Stimulated activated CD8-positive, alpha-beta memory T cell treated with anti-CD3 and anti-CD28 coated beads, Interleukin-2, amount 100 ng/mL, for 48 hours (primary cell): ENCODE data around the gene BRD3OS.

Experiments
- DNase-seq, 2 donors: peaks; one replicate each; pipeline ENCODE4 v3.0.0-alpha.2; 2020; ENCODE audit warnings: low read depth in 2 of 2

The BRD3OS gene

GRCh38 chr9:134004881-134005280 lies 20.4 kb upstream of the BRD3OS start:
- no peak for DNase-seq

GRCh38 chr9:134005381-134005780 lies 19.9 kb upstream of the BRD3OS start:
- DNase-seq = no peak

- no peak for DNase-seq
Measured at GRCh38 chr9:134007150-134007549, 18.1 kb upstream of the BRD3OS start.

GRCh38 chr9:134007571-134007970 lies 17.7 kb upstream of the BRD3OS start:
- no peak for DNase-seq

GRCh38 chr9:134010310-134011173 lies 14.7 kb upstream of the BRD3OS start:
- DNase-seq = no peak

- DNase-seq = no peak
Measured at GRCh38 chr9:134011401-134011800, 13.9 kb upstream of the BRD3OS start.

- no peak for DNase-seq
Measured at GRCh38 chr9:134014946-134015345, 10.3 kb upstream of the BRD3OS start.

GRCh38 chr9:134024214-134024792 lies 978 bp upstream of the BRD3OS start:
- no peak for DNase-seq

GRCh38 chr9:134025606-134026541 lies 593 bp downstream of the BRD3OS start:
- DNase-seq = peak; percentile 34 to 39

- DNase-seq = no peak
Measured at GRCh38 chr9:134026581-134026980, 1.3 kb downstream of the BRD3OS start.

GRCh38 chr9:134026981-134027380 lies 1.7 kb downstream of the BRD3OS start:
- no peak for DNase-seq

GRCh38 chr9:134027561-134027960 lies 2.3 kb downstream of the BRD3OS start:
- DNase-seq = no peak

GRCh38 chr9:134028076-134028475 lies 2.8 kb downstream of the BRD3OS start:
- no peak for DNase-seq

- no peak for DNase-seq
Measured at GRCh38 chr9:134028575-134029247, 3.4 kb downstream of the BRD3OS start.

GRCh38 chr9:134029248-134030226 lies 4.3 kb downstream of the BRD3OS start:
- no peak for DNase-seq

- DNase-seq = no peak
Measured at GRCh38 chr9:134030821-134031470, 5.7 kb downstream of the BRD3OS start.

GRCh38 chr9:134031783-134032182 lies 6.5 kb downstream of the BRD3OS start:
- no peak for DNase-seq

- DNase-seq = no peak
Measured at GRCh38 chr9:134032456-134033222, 7.4 kb downstream of the BRD3OS start.
